GM23248 (cell line): ENCODE measurements around the gene MRGPRX1.

Experiments used
- EZH2 ChIP-seq: fragments of 200-600 bp; sonication (generic); IDR thresholded peaks from 2 replicates; pipeline ENCODE4 v1.6.1; 2018; ENCODE audit warnings: antibody characterized with exemption, mild to moderate bottlenecking; ENCODE audit not compliant: insufficient read depth, poor library complexity, severe bottlenecking
- EZH2phosphoT487 ChIP-seq: fragments of 200-600 bp; sonication (generic); IDR thresholded peaks from 2 replicates; pipeline ENCODE4 v1.6.1; 2018; ENCODE audit warnings: antibody characterized with exemption, moderate library complexity, mild to moderate bottlenecking, low read depth; ENCODE audit not compliant: insufficient read depth

DNA sequence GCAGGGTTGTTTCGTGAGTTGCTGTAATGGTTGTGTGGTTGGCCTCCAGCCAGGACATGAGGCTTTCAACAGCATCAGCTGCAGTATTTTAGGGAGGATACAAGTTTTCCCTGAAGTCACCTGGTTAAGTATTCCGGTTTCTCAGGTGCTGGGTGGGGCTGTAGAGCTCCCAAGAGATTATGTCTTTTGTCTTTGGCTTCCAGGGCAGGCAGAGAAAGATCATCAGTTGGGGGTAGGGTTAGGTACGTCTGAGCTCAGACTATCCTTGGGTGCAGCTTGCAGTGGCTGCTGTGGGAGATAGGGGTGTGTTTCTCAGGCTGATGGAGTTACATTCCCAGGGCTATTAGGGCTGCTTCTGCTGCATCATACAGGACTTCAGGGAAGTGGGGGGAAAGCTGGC is 47.5 kb upstream of the MRGPRX1 start:
- TF ChIP-seq EZH2 (no peak), EZH2phosphoT487 (no peak)
